AG04450 (cell line): ENCODE results near the gene ANKRD55. TPM values are rescaled to one million over a fixed set of nuclear protein-coding genes. Genes with fewer than 3 reads are reported as not detected.
"Not testable (repeated sequence)": the region's sequence is repeated elsewhere in the genome, so short reads cannot be mapped to it uniquely, and the experiment has no call there.

Source experiments
- CTCF ChIA-PET: fragments of 300-600, 350-600 bp; formaldehyde crosslinking; extraction: SDS; loops from one replicate; lab custom pipeline; 2022; ENCODE audit warnings: antibody characterized with exemption, inconsistent platforms; lab: Charles Lee
- POLR2A ChIA-PET: fragments of 350-600 bp; formaldehyde crosslinking; extraction: SDS; loops from one replicate; lab custom pipeline; 2021; ENCODE audit warnings: antibody characterized with exemption, inconsistent platforms; lab: Yijun Ruan, JAX
- DNase-seq: peaks from one replicate; pipeline ENCODE4 v3.0.0-alpha.2; 2011; ENCODE audit warnings: low read depth, low spot score
- H3K27ac ChIP-seq: one replicate; pipeline ENCODE4 v1.5.1; 2012; ENCODE audit warnings: low read depth, low read length, control low read depth
- H3K27me3 ChIP-seq: one replicate; pipeline ENCODE4 v1.6.0; 2012; ENCODE audit warnings: low read length; ENCODE audit not compliant: control insufficient read depth, insufficient read depth
- H3K4me3 ChIP-seq: 2 replicates; pipeline ENCODE4 v1.5.1; 2011; ENCODE audit warnings: mild to moderate bottlenecking, low read depth, low read length, control low read depth
- H3K9me3 ChIP-seq: 2 replicates; pipeline ENCODE4 v1.5.1; 2012; ENCODE audit warnings: low read length; ENCODE audit not compliant: control insufficient read depth, insufficient read depth
- polyA plus RNA-seq: library from polyadenylated mRNA; depleted of rRNA; stranded (reverse); fragments of >200 nt; gene quantifications from 2 replicates; pipeline ENCODE4 v1.2.3, GENCODE V29; 2011
- TF ChIP-seq, protein P1 (sequence below): IDR thresholded peaks from 2 replicates; pipeline ENCODE4 v1.5.1; 2011; ENCODE audit warnings: low read depth, low read length, control low read depth, inconsistent platforms

ANKRD55 gene
- polyA plus RNA-seq, 1 experiment, result not detected

DNA sequence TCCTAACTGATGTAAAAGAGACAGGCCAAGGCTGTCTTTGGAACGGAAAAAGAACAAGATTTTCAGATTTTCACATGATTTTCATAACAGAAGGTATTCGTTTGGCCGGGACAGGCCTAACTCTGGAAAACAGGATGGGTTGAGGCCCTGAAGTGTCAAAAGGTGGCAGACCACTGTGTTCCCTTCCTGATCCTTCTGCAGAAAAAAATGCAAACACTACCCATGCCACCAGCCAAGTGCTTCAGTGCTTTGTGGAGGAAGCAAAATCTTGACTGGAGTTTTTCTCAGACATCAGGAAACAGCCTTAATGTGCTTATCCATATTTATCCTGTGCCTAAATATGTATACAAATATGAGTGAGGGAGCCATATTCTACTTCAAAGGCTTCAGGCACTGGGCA lies 124.9 kb downstream of the ANKRD55 start:
- H3K27ac ChIP-seq, result no peak overlapping the region
- TF ChIP-seq, protein P1, sequence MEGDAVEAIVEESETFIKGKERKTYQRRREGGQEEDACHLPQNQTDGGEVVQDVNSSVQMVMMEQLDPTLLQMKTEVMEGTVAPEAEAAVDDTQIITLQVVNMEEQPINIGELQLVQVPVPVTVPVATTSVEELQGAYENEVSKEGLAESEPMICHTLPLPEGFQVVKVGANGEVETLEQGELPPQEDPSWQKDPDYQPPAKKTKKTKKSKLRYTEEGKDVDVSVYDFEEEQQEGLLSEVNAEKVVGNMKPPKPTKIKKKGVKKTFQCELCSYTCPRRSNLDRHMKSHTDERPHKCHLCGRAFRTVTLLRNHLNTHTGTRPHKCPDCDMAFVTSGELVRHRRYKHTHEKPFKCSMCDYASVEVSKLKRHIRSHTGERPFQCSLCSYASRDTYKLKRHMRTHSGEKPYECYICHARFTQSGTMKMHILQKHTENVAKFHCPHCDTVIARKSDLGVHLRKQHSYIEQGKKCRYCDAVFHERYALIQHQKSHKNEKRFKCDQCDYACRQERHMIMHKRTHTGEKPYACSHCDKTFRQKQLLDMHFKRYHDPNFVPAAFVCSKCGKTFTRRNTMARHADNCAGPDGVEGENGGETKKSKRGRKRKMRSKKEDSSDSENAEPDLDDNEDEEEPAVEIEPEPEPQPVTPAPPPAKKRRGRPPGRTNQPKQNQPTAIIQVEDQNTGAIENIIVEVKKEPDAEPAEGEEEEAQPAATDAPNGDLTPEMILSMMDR, result no peak
- no peaks in the 10 kb centered on the region for H3K27me3 ChIP-seq
- no peak overlapping the region for H3K4me3 ChIP-seq
- no peak for DNase-seq
- H3K9me3 ChIP-seq, result no peaks in the 10 kb centered on the region
- CTCF ChIA-PET, result no interaction called here
- POLR2A ChIA-PET, result no interaction called here

DNA sequence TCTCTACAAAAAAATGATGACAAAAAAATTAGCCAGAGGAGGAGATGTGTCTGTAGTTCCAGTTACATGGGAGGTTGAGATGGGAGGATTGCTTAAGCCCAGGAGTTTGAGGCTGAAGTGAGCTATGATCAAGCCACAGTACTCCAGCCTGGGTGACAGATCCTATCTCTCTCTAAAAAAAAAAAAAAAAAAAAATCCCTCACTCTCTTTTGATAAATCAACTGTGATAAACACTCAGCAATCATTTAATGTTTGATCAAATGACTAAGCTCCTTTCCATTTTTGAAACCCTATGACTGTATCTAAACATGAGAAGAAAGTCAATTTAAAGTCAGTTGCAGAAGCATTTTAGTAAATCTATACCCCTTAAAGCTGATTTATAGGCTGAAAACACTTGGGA lies 126.3 kb downstream of the ANKRD55 start:
- no peaks in the 10 kb centered on the region for H3K9me3 ChIP-seq
- POLR2A ChIA-PET, result no interaction called here
- H3K27me3 ChIP-seq, result no peaks in the 10 kb centered on the region
- H3K4me3 ChIP-seq, result no peak overlapping the region
- no peak overlapping the region for H3K27ac ChIP-seq
- CTCF ChIA-PET, result interaction anchor here (0.7 kb wide), 1 partner anchor 171 kb away, joined by 4 read pairs; no protein-coding TSS in a partner anchor
- TF ChIP-seq, protein P1, result no peak
- DNase-seq, result no peak

DNA sequence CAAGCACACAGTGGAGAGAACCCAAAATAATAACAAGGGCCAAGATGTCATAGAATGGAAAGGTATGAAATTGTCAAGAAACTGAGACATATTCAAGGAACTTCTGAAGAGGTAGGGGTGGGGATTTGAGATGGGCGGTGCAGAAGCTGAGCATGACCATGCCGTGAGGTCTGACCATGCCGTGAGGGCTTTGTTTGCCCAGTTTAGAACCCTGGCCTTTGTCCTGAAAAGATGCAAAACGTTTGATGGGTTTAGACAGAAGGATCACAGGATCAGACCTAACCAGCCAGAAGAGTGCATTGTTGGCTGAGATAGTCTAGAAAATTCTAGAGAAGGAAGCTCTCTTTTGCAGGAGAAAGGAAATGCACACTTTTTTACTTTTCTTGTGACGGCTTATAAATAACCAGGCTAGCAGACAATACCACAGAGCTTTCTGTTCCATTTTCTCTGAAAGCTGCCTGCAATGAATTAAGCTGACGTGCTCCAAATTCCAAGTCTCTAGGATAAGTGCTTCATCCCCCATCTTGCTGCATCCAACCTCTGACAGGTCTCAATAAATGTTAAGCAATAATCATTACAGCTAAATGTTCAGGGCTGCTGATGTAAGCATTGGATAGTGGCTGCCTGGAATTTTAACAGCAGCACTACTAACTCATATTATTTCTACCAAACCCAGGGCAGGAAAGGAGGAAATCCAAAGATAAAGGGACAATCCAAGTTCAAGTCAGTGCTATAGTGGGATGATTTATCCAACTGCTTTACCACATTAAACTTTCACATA lies 127.4 kb downstream of the ANKRD55 start:
- Histone ChIP-seq H3K27ac (no peak overlapping the region), H3K9me3 (no peaks in the 10 kb centered on the region), H3K4me3 (no peak overlapping the region), H3K27me3 (no peaks in the 10 kb centered on the region)
- ChIA-PET POLR2A (interaction anchor here (0.6 kb wide), 1 partner anchor 79 kb away, joined by 4 read pairs; no protein-coding TSS in a partner anchor), CTCF (no interaction called here)
- no peak for DNase-seq
- TF ChIP-seq, protein P1, result no peak

DNA sequence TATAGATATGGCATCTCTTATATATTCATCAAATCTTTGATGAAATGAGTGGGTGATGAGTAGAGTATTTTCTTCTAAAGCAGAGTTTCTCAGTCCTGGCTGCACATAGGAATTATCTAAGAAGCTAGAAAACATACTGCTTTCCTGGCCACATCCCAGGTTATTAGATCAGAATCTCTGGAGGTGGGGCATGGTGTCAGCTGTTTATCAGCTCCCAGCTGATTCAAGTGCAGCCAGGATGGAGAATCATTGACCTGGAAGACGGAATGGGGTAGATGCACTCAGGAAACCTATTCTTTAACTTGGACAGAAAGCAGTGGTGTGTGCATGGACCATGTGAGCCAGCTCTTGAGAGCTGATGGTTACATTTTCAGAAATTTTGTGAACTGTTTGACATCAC lies 130.2 kb downstream of the ANKRD55 start:
- H3K27ac ChIP-seq, result no peak overlapping the region
- no peaks in the 10 kb centered on the region for H3K9me3 ChIP-seq
- POLR2A ChIA-PET, result no interaction called here
- no peak overlapping the region for H3K4me3 ChIP-seq
- CTCF ChIA-PET, result interaction anchor here (0.6 kb wide), 1 partner anchor 166 kb away, joined by 5 read pairs; no protein-coding TSS in a partner anchor
- TF ChIP-seq, protein P1, result no peak
- no peak for DNase-seq
- H3K27me3 ChIP-seq, result no peaks in the 10 kb centered on the region

DNA sequence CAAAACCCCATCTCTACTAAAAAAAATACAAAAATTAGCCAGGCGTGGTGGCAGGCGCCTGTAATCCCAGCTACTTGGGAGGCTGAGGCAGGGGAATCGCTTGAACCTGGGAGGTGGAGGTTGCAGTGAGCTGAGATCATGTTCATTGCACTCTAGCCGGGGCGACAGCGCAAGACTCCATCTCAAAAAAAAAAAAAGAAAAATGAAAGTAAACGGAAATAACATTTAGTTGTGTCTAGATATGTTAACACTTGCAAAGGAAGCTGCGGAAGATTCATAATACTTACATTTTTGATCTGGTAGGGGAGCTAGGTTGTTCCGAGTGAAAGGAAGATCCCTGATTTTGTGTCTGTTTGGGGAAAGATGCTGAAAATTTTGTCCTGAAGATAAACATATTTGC lies 130.9 kb downstream of the ANKRD55 start:
- CTCF ChIA-PET, H3K9me3 ChIP-seq, H3K4me3 ChIP-seq, POLR2A ChIA-PET, H3K27ac ChIP-seq, DNase-seq, H3K27me3 ChIP-seq: not testable (repeated sequence)
